Dermis lymphatic vessel endothelial cell (primary cell): Measurements from ENCODE around the gene CCDC154. TPM values are rescaled to one million over a fixed set of nuclear protein-coding genes. Genes with fewer than 3 reads are reported as not detected.

Experiments used
- total RNA-seq: library from RNA; depleted of rRNA; stranded (reverse); fragments of >200 nt; gene quantifications from 2 replicates; pipeline ENCODE4 v1.2.1, GENCODE V29; 2014

Gene CCDC154, protein sequence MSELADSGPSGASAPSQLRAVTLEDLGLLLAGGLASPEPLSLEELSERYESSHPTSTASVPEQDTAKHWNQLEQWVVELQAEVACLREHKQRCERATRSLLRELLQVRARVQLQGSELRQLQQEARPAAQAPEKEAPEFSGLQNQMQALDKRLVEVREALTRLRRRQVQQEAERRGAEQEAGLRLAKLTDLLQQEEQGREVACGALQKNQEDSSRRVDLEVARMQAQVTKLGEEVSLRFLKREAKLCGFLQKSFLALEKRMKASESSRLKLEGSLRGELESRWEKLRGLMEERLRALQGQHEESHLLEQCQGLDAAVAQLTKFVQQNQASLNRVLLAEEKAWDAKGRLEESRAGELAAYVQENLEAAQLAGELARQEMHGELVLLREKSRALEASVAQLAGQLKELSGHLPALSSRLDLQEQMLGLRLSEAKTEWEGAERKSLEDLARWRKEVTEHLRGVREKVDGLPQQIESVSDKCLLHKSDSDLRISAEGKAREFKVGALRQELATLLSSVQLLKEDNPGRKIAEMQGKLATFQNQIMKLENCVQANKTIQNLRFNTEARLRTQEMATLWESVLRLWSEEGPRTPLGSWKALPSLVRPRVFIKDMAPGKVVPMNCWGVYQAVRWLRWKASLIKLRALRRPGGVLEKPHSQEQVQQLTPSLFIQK
- 0.11 and 0.17 TPM in 2 replicates for total RNA-seq

DNA sequence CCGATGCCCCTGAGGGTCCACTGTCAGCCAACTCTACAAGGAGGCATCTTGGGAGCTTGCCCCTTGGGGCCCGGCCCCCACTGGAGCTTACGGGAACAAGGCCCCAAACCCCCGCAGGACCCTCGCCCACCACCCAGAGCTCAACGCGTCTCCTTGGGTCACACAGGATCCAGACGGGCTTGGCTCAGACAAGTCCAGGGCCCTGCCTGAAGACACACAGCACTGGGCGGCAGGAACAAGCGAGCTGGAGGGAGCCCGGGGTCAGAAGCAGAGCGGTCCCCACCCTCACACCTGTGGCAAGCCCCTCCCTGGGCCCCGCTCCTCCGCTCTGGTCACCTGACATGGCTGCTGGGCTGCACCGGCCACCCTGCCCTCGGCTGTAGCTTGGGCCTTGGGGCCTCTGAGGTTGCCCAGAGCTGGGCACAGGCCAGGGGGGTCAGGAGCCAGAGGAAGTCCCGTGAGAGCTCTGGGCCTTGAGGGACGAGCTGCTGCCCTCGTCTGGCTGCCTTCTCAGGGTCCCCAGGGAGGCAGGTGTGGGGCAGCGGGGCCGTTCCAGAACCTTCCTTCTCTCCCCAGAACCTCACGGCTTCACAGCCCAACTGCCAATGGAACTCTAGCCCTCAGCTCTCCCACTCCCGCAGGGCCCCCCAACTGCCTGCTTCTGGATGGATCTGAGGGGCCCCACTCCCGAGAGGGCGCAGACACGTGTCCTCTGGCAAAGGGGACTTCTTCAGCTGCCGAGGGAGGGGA lies at the start of gene CCDC154:
Gene CCDC154 (minus strand): TSS at position 577 of the 750 bp plus-strand sequence. CDS start 234 bp downstream, at position 343.

DNA sequence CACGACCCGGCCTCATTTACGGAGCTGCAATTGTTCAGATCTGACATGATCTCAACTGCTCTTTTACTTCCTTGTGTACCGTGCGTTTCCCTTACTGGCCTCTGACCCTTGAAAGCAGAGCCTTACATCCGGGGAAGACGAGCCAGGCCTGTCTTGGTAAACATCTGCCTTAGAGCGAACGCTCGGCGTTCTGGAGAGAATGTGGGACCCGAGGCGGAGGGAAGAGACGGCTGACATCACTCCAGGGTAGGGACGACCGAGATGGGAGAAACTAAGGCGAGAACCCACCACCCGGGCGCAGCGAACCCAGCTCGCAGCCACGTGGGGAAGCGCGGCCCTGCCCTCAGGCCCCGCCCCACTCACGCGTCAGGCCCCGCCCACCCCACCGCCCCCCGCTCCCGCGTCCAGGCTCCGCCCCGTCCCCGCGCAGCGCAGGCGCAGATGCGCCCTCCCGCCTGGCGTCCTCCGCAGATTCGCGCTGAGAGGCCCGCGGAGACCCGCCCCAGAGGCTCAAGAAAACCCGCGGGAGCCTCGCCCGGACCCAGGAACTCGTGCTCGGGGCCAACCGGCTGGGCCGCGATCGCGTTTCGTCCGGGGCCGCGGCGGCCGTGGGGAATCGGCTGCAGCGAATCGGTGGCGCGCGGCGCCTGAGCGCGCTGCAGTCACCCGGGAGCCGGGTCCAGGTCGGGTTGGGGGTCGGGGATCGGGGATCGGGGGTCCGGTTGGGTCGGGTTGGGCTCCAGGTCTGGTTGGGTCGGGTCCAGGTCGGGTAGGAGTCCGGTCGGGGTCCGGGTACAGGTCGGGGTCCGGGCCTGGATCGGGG lies 48.8 kb upstream of the CCDC154 start, which contains the start of gene TELO2:
Gene TELO2 (plus strand): TSS at position 438 of the 823 bp plus-strand sequence. CDS start 922 bp downstream, outside the sequence.

GRCh38 chr16:1488619-1489018 lies 44.3 kb upstream of the CCDC154 start, which contains the start of gene PTX4:
Gene PTX4, minus strand, starts transcription at chr16:1488944. Its CDS starts 35 bp downstream, at chr16:1488909.

DNA sequence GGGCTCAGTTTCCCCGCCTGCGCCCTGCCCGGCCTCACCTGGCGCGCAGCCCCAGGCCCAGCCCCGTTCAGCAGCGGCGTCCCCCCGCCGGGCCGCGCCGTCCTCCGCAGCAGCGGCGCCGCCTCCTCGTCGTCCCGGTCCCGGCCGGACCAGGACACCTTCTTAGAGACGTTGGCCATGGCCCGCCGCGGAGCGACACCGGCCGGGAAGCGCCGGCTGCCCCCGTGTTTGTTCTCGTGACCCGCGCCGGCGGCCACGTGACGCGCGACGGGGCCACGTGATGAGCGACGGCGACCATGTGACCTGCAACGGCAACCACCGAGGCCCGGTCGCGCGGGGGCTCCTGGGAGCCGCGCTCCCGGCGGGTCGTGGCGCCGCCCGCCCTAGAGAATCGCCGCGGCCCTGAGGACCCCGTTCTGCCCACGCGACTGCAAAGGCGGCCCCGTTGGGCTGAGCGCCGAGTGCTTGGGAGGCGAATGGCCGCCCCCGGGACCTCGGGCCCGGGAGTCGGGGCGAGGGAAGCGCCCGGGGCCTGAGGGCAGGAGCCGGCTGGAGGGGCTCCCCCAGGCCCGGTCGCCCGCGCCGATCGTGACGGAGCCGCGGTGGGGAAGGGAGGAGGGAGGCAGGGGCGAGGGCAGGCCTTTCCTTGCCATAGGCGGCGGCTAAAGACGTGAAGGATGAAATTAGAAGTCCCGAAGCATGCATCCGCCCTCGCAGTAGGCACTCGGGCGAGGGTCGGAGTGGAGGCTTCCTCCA lies 30.6 kb upstream of the CCDC154 start, which contains the start of gene CLCN7:
Gene CLCN7 (minus strand): TSS at position 233 of the 756 bp plus-strand sequence. CDS start 54 bp downstream, at position 179.

GRCh38 chr16:1430759-1431496 lies 13.4 kb downstream of the CCDC154 start, which contains the start of gene PERCC1:
Gene PERCC1, plus strand, starts transcription at chr16:1431078. Its CDS starts 1,516 bp downstream, at chr16:1432594.

DNA sequence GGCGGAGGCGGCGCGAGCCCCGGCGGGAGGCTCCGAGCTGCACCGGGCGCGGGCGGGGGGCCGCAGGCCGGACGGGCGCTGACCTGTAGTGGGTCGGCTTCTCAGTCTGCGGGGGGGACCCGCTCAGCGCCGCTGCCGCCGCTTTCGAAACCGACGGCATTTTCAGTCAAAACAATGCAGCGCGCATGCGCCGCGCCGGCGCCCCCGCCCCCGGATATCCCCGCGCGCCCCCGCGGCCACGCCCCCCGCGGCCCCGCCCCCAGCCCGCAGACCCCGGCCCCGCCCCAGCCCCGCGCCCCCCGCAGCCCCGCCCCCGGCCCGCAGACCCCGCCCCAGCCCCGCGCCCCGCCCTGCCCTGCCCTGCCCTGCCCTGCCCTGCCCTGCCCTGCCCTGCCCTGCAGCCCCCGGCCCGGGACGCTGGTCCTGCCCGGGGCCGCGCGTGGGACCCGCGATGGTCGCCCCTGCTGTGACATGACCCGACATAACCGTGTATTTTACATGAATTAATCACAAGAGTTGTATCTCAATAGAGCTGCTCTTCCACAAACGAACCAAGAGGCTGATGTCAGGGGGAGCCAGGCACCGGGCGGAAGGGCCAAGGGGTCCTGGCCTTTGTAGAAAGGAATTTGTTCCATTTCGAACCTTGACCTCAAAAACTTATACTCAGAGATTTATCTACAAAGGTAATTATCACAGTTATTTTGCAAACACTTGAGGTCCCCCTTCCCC lies 29.7 kb downstream of the CCDC154 start, which contains the start of gene UNKL:
Gene UNKL (minus strand): TSS at position 173 of the 729 bp plus-strand sequence. CDS start 13 bp downstream, at position 160.

Other genes with a start within 250 kb of the CCDC154 start
- gene TPSG1, start 219.3 kb downstream of the CCDC154 start, total RNA-seq: not detected in 2 replicates
- not detected in 2 replicates for gene TPSB2, start 214.4 kb downstream of the CCDC154 start, total RNA-seq
- 0.09 TPM in 1 of 2 replicates, not detected in the other for gene TPSAB1, start 203.9 kb downstream of the CCDC154 start, total RNA-seq
- gene TPSD1, start 188.5 kb downstream of the CCDC154 start, total RNA-seq: not detected in 2 replicates
- gene UBE2I, start 134.9 kb downstream of the CCDC154 start, total RNA-seq: 28.9 and 43.6 TPM in 2 replicates
- 1.3 and 3.4 TPM in 2 replicates for gene BAIAP3, start 110.9 kb downstream of the CCDC154 start, total RNA-seq
- gene TSR3, start 92.7 kb downstream of the CCDC154 start, total RNA-seq: 45.3 and 59.5 TPM in 2 replicates
- gene GNPTG, start 92.6 kb downstream of the CCDC154 start, total RNA-seq: 26.6 and 28.3 TPM in 2 replicates
- gene UNKL, start 29.9 kb downstream of the CCDC154 start, total RNA-seq: 5.4 and 6.4 TPM in 2 replicates
- gene UQCC4, start 23.8 kb downstream of the CCDC154 start, total RNA-seq: 16.3 and 19.2 TPM in 2 replicates
- not detected in 2 replicates for gene PERCC1, start 13.5 kb downstream of the CCDC154 start, total RNA-seq
- 57.4 and 72.2 TPM in 2 replicates for gene CLCN7, start 30.5 kb upstream of the CCDC154 start, total RNA-seq
- 0.11 and 0.17 TPM in 2 replicates for gene PTX4, start 44.4 kb upstream of the CCDC154 start, total RNA-seq
- 13.8 and 16.5 TPM in 2 replicates for gene TELO2, start 48.8 kb upstream of the CCDC154 start, total RNA-seq
- 142 and 170 TPM in 2 replicates for gene TMEM204, start 89.1 kb upstream of the CCDC154 start, total RNA-seq
- gene IFT140, start 167.5 kb upstream of the CCDC154 start, total RNA-seq: 15.5 and 18.2 TPM in 2 replicates
- gene CRAMP1, start 167.8 kb upstream of the CCDC154 start, total RNA-seq: 10.1 and 10.4 TPM in 2 replicates
- 40.2 and 42.5 TPM in 2 replicates for gene JPT2, start 233.7 kb upstream of the CCDC154 start, total RNA-seq